B cell (primary cell): ENCODE measurements around the gene ASB15. TPM values are rescaled to one million over a fixed set of nuclear protein-coding genes. Genes with fewer than 3 reads are reported as not detected.

Source experiments
- ATAC-seq: fragments of 200-7000 bp; cut with Tn5 transposase; one replicate; pipeline ENCODE4 v1.10.0; 2021; ENCODE audit warnings: low read depth, mild to moderate bottlenecking, moderate number of reproducible peaks, moderate library complexity
- CTCF ChIA-PET: fragments of 350-600 bp; sonication (Branson Sonifier 250); formaldehyde crosslinking; loops from one replicate; lab custom pipeline; 2021; ENCODE audit warnings: antibody characterized with exemption, inconsistent platforms; lab: Charles Lee
- POLR2A ChIA-PET: fragments of 350-600 bp; sonication (Branson Sonifier 250); formaldehyde crosslinking; loops from one replicate; lab custom pipeline; 2021; ENCODE audit warnings: antibody characterized with exemption; lab: Charles Lee
- DNase-seq: peaks from one replicate; pipeline ENCODE4 v3.0.0; 2013
- H2AFZ ChIP-seq: 2 replicates; pipeline ENCODE4 v1.6.1; 2012; ENCODE audit warnings: mild to moderate bottlenecking, low read depth, low read length; ENCODE audit not compliant: insufficient read depth, poor library complexity, severe bottlenecking
- H3K27ac ChIP-seq, 2 donors: 1 replicate in 1 of 2; 2 replicates in 1 of 2; pipeline ENCODE4 v1.5.1; 2012 to 2013; ENCODE audit warnings: low read length in 2 of 2, mild to moderate bottlenecking in 2 of 2, moderate library complexity in 1 of 2
- H3K27me3 ChIP-seq, 4 experiments: fragments of 200-600 bp in 1 of 4; sonication (generic) in 1 of 4; replicated peaks in 1 of 4; 1 replicate in 2 of 4; 2 replicates in 2 of 4; pipeline versions ENCODE4 v1.6.1 to v1.7.0; 2013 to 2016; ENCODE audit warnings: low read length in 3 of 4, mild to moderate bottlenecking in 2 of 4, mixed read lengths in 1 of 4, moderate library complexity in 1 of 4; ENCODE audit not compliant: insufficient read depth in 4 of 4, control insufficient read depth in 3 of 4; ENCODE audit errors: control extremely low read depth in 1 of 4
- H3K36me3 ChIP-seq, 2 experiments: replicated peaks in 1 of 2; 1 replicate in 1 of 2; 2 replicates in 1 of 2; pipeline versions ENCODE4 v1.6.1 to v1.7.1; 2013; ENCODE audit warnings: low read length in 1 of 2; ENCODE audit not compliant: insufficient read depth in 2 of 2, control insufficient read depth in 1 of 2; ENCODE audit errors: control extremely low read depth in 1 of 2, extremely low read depth in 1 of 2
- H3K4me1 ChIP-seq, 2 donors: fragments of 200-600 bp in 1 of 2; sonication (generic) in 1 of 2; 1 replicate in 1 of 2; 2 replicates in 1 of 2; pipeline versions ENCODE4 v1.5.1 to v1.6.1; 2013 to 2017; ENCODE audit warnings: low read length in 2 of 2; ENCODE audit not compliant: control insufficient read depth in 2 of 2, insufficient read depth in 2 of 2
- H3K4me2 ChIP-seq: replicated peaks from 2 replicates; pipeline ENCODE3; 2012; ENCODE audit warnings: mild to moderate bottlenecking, low read depth, low read length; ENCODE audit not compliant: poor library complexity, severe bottlenecking
- H3K4me3 ChIP-seq, 5 experiments: fragments of 200-600 bp in 1 of 5; sonication (generic) in 1 of 5; 1 replicate in 3 of 5; 2 replicates in 2 of 5; pipeline versions ENCODE4 v1.5.1 to v1.7.0; 2011 to 2016; ENCODE audit warnings: low read length in 4 of 5, mild to moderate bottlenecking in 4 of 5, low read depth in 2 of 5, control low read depth in 1 of 5, moderate library complexity in 1 of 5; ENCODE audit not compliant: insufficient read depth in 1 of 5; ENCODE audit errors: control extremely low read depth in 1 of 5, extremely low read depth in 1 of 5
- H3K79me2 ChIP-seq: fragments of 200-600 bp; sonication (generic); one replicate; pipeline ENCODE4 v1.6.0; 2016; ENCODE audit warnings: low read length; ENCODE audit not compliant: control insufficient read depth, insufficient read depth
- H3K9ac ChIP-seq: fragments of 200-600 bp; sonication (generic); 2 replicates; pipeline ENCODE4 v1.6.1; 2017; ENCODE audit warnings: mild to moderate bottlenecking, low read length, moderate library complexity
- H3K9me3 ChIP-seq, 3 donors: one replicate each; pipeline versions ENCODE4 v1.6.1 to v1.7.1; 2013; ENCODE audit warnings: low read length in 2 of 3; ENCODE audit not compliant: control insufficient read depth in 2 of 3, insufficient read depth in 1 of 3; ENCODE audit errors: control extremely low read depth in 1 of 3
- H4K20me1 ChIP-seq: 2 replicates; pipeline ENCODE4 v1.6.0; 2012; ENCODE audit warnings: mild to moderate bottlenecking, low read length; ENCODE audit not compliant: insufficient read depth, control insufficient read depth, poor library complexity, severe bottlenecking
- H3K27ac Mint-ChIP-seq: one replicate; pipeline ENCODE4 v1.8.0; 2021; ENCODE audit warnings: mixed read lengths
- H3K27me3 Mint-ChIP-seq: one replicate; pipeline ENCODE4 v1.8.0; 2021; ENCODE audit warnings: mixed read lengths
- H3K4me1 Mint-ChIP-seq: one replicate; pipeline ENCODE4 v1.8.0; 2021; ENCODE audit warnings: mixed read lengths
- H3K4me3 Mint-ChIP-seq: one replicate; pipeline ENCODE4 v1.8.0; 2021; ENCODE audit warnings: mixed read lengths
- H3K9me3 Mint-ChIP-seq: one replicate; pipeline ENCODE4 v1.8.0; 2022; ENCODE audit warnings: mixed read lengths; ENCODE audit not compliant: insufficient read depth
- EZH2 ChIP-seq: IDR thresholded peaks from 2 replicates; pipeline ENCODE4 v1.6.1; 2012; ENCODE audit warnings: borderline replicate concordance, low read depth, mild to moderate bottlenecking, moderate library complexity, low read length; ENCODE audit not compliant: insufficient read depth, poor library complexity, severe bottlenecking
- WGBS: methylation state at CpG from one replicate; pipeline ENCODE4 v1.1.5; 2013; ENCODE audit warnings: missing lambda C conversion rate; ENCODE audit not compliant: insufficient coverage; 5-methylcytosine and 5-hydroxymethylcytosine counted together
- intact Hi-C: fragments of 100-400 bp; cut with micrococcal nuclease; formaldehyde crosslinking; loops from one replicate; pipeline ENCODE4 v1.10.0; 2022
- polyA plus RNA-seq: library from polyadenylated mRNA; depleted of rRNA; stranded (reverse); fragments of >200 nt; gene quantifications from 2 replicates; pipeline ENCODE4 v1.2.3, GENCODE V29; 2012
- total RNA-seq, 2 donors: library from RNA; stranded (reverse); fragments of 120-200 nt in 1 of 2; gene quantifications; 1 replicate in 1 of 2; 2 replicates in 1 of 2; pipeline versions ENCODE4 v1.2.3 to v1.2.4, GENCODE V29; 2013 to 2022
- TF ChIP-seq, protein P1 (sequence below): fragments of 200-600 bp; IDR thresholded peaks from one replicate; pipeline ENCODE4 v1.8.0; 2022; ENCODE audit warnings: antibody characterized with exemption, mild to moderate bottlenecking

ASB15 gene
- total and polyA plus RNA-seq, 2 donors (not counting 1 experiment from before 2014, with no cell fraction given): not detected

DNA sequence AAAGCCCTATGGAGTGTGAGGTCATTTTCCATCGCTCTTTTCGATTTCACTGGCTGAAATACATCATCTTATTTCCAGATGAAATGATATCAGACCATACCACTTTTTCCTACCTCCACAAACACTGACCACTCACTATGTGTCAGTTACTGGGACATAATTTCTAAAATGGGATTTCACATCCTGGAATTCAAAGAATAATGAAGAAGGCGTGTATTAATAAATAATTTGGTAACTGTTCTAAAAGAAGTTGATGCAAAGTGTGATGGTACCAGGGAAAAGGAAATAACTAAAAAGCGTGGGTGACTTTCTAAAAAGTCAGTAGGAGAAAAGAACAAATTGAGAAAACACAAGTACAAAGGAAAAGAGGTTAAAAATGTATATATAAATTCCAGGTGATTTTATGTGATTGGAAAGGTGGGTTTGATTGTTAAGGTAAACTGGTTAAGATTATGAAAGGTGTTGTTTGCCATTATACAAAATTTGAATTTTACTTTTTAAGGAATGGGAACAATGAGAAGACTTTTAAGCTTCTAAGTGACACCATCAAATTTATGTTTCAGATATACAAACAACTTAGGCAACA is 43.2 kb upstream of the ASB15 start:
- H4K20me1 ChIP-seq: no peaks in the 10 kb centered on the region
- Mint-ChIP-seq H3K4me1 (peaks cover 2% of the 10 kb centered on the region), H3K27ac (no peak overlapping the region), H3K4me3 (no peak overlapping the region), H3K9me3 (no peaks in the 10 kb centered on the region), H3K27me3 (peaks cover 16% of the 10 kb centered on the region)
- WGBS: 83% methylated on average over 1 of the region's 4 CpGs
- H3K9ac ChIP-seq: peak overlapping the region; percentile 95
- CTCF ChIA-PET: interaction anchor here (0.8 to 1.6 kb wide), 5 partner anchors 9 to 191 kb away, joined by 3 to 9 read pairs (median 3); partner anchors contain the start of genes IQUB and WASL
- H2AFZ ChIP-seq: peak overlapping the region; percentile 94
- H3K27me3 ChIP-seq: no peaks in the 10 kb centered on the region
- DNase-seq (no peak), ATAC-seq (no peak)
- intact Hi-C loops: loop anchor here (10.0 kb wide), 1 partner anchor 1414 kb away; the partner anchor contains the start of gene AASS
- POLR2A ChIA-PET: interaction anchor here (1.6 kb wide), 2 partner anchors 24 to 191 kb away, joined by 8 to 9 read pairs; partner anchors contain the start of genes IQUB and WASL
- peak overlapping the region; percentile 67 to 86 for H3K27ac ChIP-seq
- H3K36me3 ChIP-seq: peaks cover 0 to 2% of the 10 kb centered on the region in 2 experiments
- peak overlapping the region; percentile 75 to 99 (median 96) for H3K4me3 ChIP-seq
- H3K9me3 ChIP-seq: no peaks in the 10 kb centered on the region
- H3K4me1 ChIP-seq: peaks cover 14 to 17% of the 10 kb centered on the region in 2 donors
- TF ChIP-seq, protein P1, sequence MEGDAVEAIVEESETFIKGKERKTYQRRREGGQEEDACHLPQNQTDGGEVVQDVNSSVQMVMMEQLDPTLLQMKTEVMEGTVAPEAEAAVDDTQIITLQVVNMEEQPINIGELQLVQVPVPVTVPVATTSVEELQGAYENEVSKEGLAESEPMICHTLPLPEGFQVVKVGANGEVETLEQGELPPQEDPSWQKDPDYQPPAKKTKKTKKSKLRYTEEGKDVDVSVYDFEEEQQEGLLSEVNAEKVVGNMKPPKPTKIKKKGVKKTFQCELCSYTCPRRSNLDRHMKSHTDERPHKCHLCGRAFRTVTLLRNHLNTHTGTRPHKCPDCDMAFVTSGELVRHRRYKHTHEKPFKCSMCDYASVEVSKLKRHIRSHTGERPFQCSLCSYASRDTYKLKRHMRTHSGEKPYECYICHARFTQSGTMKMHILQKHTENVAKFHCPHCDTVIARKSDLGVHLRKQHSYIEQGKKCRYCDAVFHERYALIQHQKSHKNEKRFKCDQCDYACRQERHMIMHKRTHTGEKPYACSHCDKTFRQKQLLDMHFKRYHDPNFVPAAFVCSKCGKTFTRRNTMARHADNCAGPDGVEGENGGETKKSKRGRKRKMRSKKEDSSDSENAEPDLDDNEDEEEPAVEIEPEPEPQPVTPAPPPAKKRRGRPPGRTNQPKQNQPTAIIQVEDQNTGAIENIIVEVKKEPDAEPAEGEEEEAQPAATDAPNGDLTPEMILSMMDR: no peak
- no peak for TF ChIP-seq EZH2
- H3K79me2 ChIP-seq: peaks cover 32% of the 10 kb centered on the region
- peak overlapping the region; percentile 80 for H3K4me2 ChIP-seq

DNA sequence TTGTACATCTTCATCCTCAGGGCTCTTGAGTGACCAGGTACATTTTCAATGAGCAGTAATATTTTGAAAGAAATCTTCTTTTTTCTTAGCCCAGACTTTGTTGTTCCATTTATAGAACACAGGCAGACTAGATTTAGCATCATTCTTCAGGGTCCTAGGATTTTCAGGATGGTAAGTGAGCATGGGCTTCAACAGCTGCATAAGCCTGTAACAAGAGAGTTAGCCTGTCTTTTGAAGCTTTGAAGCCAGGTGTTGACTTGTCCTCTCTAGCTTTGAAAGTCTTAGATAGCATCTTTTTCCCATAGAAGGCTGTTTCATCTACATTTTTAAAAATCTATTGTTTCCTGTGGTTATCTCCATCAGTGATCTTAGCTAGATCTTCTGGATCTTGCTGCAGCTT is 39.5 kb upstream of the ASB15 start:
- POLR2A ChIA-PET: no interaction called here
- no peak for ATAC-seq

More for the DNA sequence above, 39.5 kb upstream of the ASB15 start:
- Histone ChIP-seq H3K27me3 (no peaks in the 10 kb centered on the region), H3K4me1 (peaks cover 5 to 6% of the 10 kb centered on the region in 2 donors), H4K20me1 (no peaks in the 10 kb centered on the region), H3K4me3 (no peak overlapping the region), H3K4me2 (no peak overlapping the region), H3K79me2 (peaks cover 10% of the 10 kb centered on the region), H3K27ac (no peak overlapping the region), H2AFZ (no peak overlapping the region), H3K9me3 (no peaks in the 10 kb centered on the region), H3K36me3 (no peaks in the 10 kb centered on the region), H3K9ac (no peak overlapping the region)
- Mint-ChIP-seq H3K9me3 (no peaks in the 10 kb centered on the region), H3K4me3 (no peak overlapping the region), H3K4me1 (no peaks in the 10 kb centered on the region), H3K27ac (no peak overlapping the region), H3K27me3 (peaks cover 39% of the 10 kb centered on the region)
- CTCF ChIA-PET: no interaction called here
- no peak for DNase-seq
- no peak for TF ChIP-seq EZH2
- TF ChIP-seq, protein P1: no peak
- intact Hi-C loops: no loop called here
